Trophoblast cell (in vitro differentiated cells and primary cell): ENCODE data around the gene DDOST.

Experiments
- DNase-seq, 2 donors: peaks; one replicate each; pipeline ENCODE4 v3.0.0-alpha.2; 2016
- H2AFZ ChIP-seq: 2 replicates; pipeline ENCODE4 v1.6.1; 2013; ENCODE audit warnings: low read length, moderate library complexity, mild to moderate bottlenecking; ENCODE audit not compliant: insufficient read depth, poor library complexity
- H2AK5ac ChIP-seq: 2 replicates; pipeline ENCODE4 v1.6.1; 2013; ENCODE audit warnings: mild to moderate bottlenecking, low read length
- H2BK120ac ChIP-seq: 2 replicates; pipeline ENCODE4 v1.6.1; 2013; ENCODE audit warnings: low read length, mild to moderate bottlenecking, moderate library complexity; ENCODE audit not compliant: insufficient read depth, poor library complexity
- H2BK12ac ChIP-seq: 2 replicates; pipeline ENCODE4 v1.6.1; 2013; ENCODE audit warnings: mild to moderate bottlenecking, low read length, moderate library complexity
- H2BK5ac ChIP-seq: 2 replicates; pipeline ENCODE4 v1.6.1; 2013; ENCODE audit warnings: low read length, low read depth, moderate library complexity, mild to moderate bottlenecking; ENCODE audit not compliant: poor library complexity
- H3K14ac ChIP-seq: 2 replicates; pipeline ENCODE4 v1.6.1; 2013; ENCODE audit warnings: mild to moderate bottlenecking, low read length
- H3K18ac ChIP-seq: 2 replicates; pipeline ENCODE4 v1.6.1; 2013; ENCODE audit warnings: mild to moderate bottlenecking, low read length
- H3K23ac ChIP-seq: 2 replicates; pipeline ENCODE4 v1.6.1; 2013; ENCODE audit warnings: low read length
- H3K27ac ChIP-seq: 2 replicates; pipeline ENCODE4 v1.5.1; 2013; ENCODE audit warnings: low read depth, mild to moderate bottlenecking, inconsistent platforms, low read length, moderate library complexity
- H3K27me3 ChIP-seq: 2 replicates; pipeline ENCODE4 v1.6.1; 2013; ENCODE audit warnings: inconsistent platforms, mild to moderate bottlenecking, low read length, moderate library complexity; ENCODE audit not compliant: insufficient read depth
- H3K36me3 ChIP-seq, 2 experiments: 1 replicate in 1 of 2; 2 replicates in 1 of 2; pipeline ENCODE4 v1.6.1; 2013; ENCODE audit warnings: low read length in 2 of 2, mild to moderate bottlenecking in 2 of 2, moderate library complexity in 1 of 2; ENCODE audit not compliant: insufficient read depth in 2 of 2, control insufficient read depth in 1 of 2
- H3K4ac ChIP-seq: 2 replicates; pipeline ENCODE4 v1.6.1; 2013; ENCODE audit warnings: low read depth, mild to moderate bottlenecking, low read length, moderate library complexity
- H3K4me1 ChIP-seq, 2 experiments: 1 replicate in 1 of 2; 2 replicates in 1 of 2; pipeline ENCODE4 v1.6.1; 2013; ENCODE audit warnings: low read length in 2 of 2, mild to moderate bottlenecking in 2 of 2, moderate library complexity in 1 of 2; ENCODE audit not compliant: insufficient read depth in 2 of 2, control insufficient read depth in 1 of 2
- H3K4me2 ChIP-seq: 2 replicates; pipeline ENCODE4 v1.6.1; 2013; ENCODE audit warnings: inconsistent platforms, mild to moderate bottlenecking, low read length, moderate library complexity
- H3K4me3 ChIP-seq: 2 replicates; pipeline ENCODE4 v1.5.1; 2013; ENCODE audit warnings: mild to moderate bottlenecking, low read depth, low read length, inconsistent platforms
- H3K79me1 ChIP-seq: one replicate; pipeline ENCODE4 v1.6.1; 2013; ENCODE audit warnings: low read length
- H3K79me2 ChIP-seq: 2 replicates; pipeline ENCODE4 v1.6.1; 2013; ENCODE audit warnings: low read length, mild to moderate bottlenecking; ENCODE audit not compliant: control insufficient read depth, insufficient read depth, poor library complexity
- H3K9ac ChIP-seq: 2 replicates; pipeline ENCODE4 v1.6.1; 2013; ENCODE audit warnings: mild to moderate bottlenecking, low read length
- H3K9me3 ChIP-seq: 2 replicates; pipeline ENCODE4 v1.6.1; 2013; ENCODE audit warnings: low read depth, mild to moderate bottlenecking, control low read depth, inconsistent platforms, low read length; ENCODE audit not compliant: insufficient read depth
- H4K12ac ChIP-seq: 2 replicates; pipeline ENCODE4 v1.6.1; 2013; ENCODE audit warnings: low read depth, mild to moderate bottlenecking, low read length, moderate library complexity
- H4K8ac ChIP-seq: 2 replicates; pipeline ENCODE4 v1.6.1; 2013; ENCODE audit warnings: low read depth, mild to moderate bottlenecking, low read length, moderate library complexity
- H4K91ac ChIP-seq: one replicate; pipeline ENCODE4 v1.6.1; 2013; ENCODE audit warnings: low read depth, mild to moderate bottlenecking, low read length, moderate library complexity
- WGBS: extraction: QIAGEN DNeasy Blood & Tissue Kit; methylation state at CpG from one replicate; pipeline ENCODE4 v1.1.7; 2013; ENCODE audit warnings: missing lambda C conversion rate; ENCODE audit not compliant: insufficient read length, insufficient coverage; ENCODE audit errors: extremely low coverage; 5-methylcytosine and 5-hydroxymethylcytosine counted together

The DDOST gene

GRCh38 chr1:20626524-20626923, 34.6 kb downstream of the DDOST start:
- Histone ChIP-seq H4K12ac (no peak overlapping the region), H2AFZ (no peak overlapping the region)
- no peak for DNase-seq

GRCh38 chr1:20626098-20626427, 35.1 kb downstream of the DDOST start:
- Histone ChIP-seq H2BK120ac (no peak overlapping the region), H3K4me2 (no peak overlapping the region), H3K27ac (no peak overlapping the region), H3K9me3 (no peaks in the 10 kb centered on the region), H3K27me3 (no peaks in the 10 kb centered on the region), H4K91ac (no peak overlapping the region), H3K36me3 (no peaks in the 10 kb centered on the region), H3K4me1 (no peaks in the 10 kb centered on the region), H2BK5ac (no peak overlapping the region), H3K4me3 (no peak overlapping the region), H4K12ac (no peak overlapping the region), H2AFZ (no peak overlapping the region), H3K14ac (no peak overlapping the region), H3K79me1 (no peaks in the 10 kb centered on the region), H2AK5ac (no peak overlapping the region), H3K23ac (no peak overlapping the region), H4K8ac (no peak overlapping the region), H2BK12ac (no peak overlapping the region), H3K79me2 (no peaks in the 10 kb centered on the region), H3K9ac (no peak overlapping the region), H3K18ac (no peak overlapping the region), H3K4ac (no peak overlapping the region)
- 82% methylated on average over 1 of the region's 1 CpG for WGBS
- DNase-seq, result no peak

More at GRCh38 chr1:20626524-20626923, 34.6 kb downstream of the DDOST start:
- Histone ChIP-seq H4K8ac (no peak overlapping the region), H3K4me1 (no peaks in the 10 kb centered on the region), H3K9me3 (no peaks in the 10 kb centered on the region), H3K14ac (no peak overlapping the region), H3K4me3 (no peak overlapping the region), H2BK12ac (no peak overlapping the region), H2AK5ac (no peak overlapping the region), H2BK5ac (no peak overlapping the region), H3K36me3 (no peaks in the 10 kb centered on the region), H3K18ac (no peak overlapping the region), H3K27me3 (no peaks in the 10 kb centered on the region), H3K9ac (no peak overlapping the region), H3K23ac (no peak overlapping the region), H4K91ac (no peak overlapping the region), H3K79me1 (no peaks in the 10 kb centered on the region), H3K79me2 (no peaks in the 10 kb centered on the region), H3K4ac (no peak overlapping the region), H2BK120ac (no peak overlapping the region), H3K27ac (no peak overlapping the region), H3K4me2 (no peak overlapping the region)
- WGBS, result no CpG with 5 or more reads among the region's 1 CpG

GRCh38 chr1:20625176-20626097, 35.7 kb downstream of the DDOST start:
- Histone ChIP-seq H4K8ac (no peak overlapping the region), H2BK12ac (no peak overlapping the region), H2AK5ac (no peak overlapping the region), H3K27ac (no peak overlapping the region), H4K91ac (no peak overlapping the region), H3K79me1 (no peaks in the 10 kb centered on the region), H3K4ac (no peak overlapping the region), H3K27me3 (no peaks in the 10 kb centered on the region), H2AFZ (no peak overlapping the region), H3K4me2 (no peak overlapping the region), H4K12ac (no peak overlapping the region), H2BK120ac (no peak overlapping the region), H3K9ac (no peak overlapping the region), H3K23ac (no peak overlapping the region), H3K18ac (no peak overlapping the region), H3K14ac (no peak overlapping the region), H3K9me3 (no peaks in the 10 kb centered on the region), H2BK5ac (no peak overlapping the region), H3K4me3 (no peak overlapping the region), H3K4me1 (no peaks in the 10 kb centered on the region), H3K36me3 (no peaks in the 10 kb centered on the region), H3K79me2 (no peaks in the 10 kb centered on the region)
- no CpG with 5 or more reads among the region's 3 CpGs for WGBS
- no peak for DNase-seq

DNA sequence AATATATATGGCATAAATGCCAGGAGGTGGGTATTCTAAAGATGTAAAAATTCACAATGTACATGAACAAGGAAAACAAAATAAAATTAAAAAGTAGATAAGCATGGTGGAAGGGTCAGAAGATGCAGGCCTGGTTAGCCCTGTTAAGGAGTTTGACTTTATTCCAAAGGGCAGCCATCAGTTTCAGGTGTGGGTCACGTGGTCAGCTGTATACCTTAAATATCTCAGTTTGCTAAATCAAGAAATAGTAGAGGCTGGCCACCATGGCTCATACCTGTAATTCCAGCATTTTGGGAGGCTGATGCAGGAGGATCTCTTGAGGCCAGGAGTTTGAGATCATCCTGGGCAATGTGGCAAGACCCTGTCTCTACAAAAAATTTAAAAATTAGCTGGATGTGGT, 36.5 kb downstream of the DDOST start:
- H3K27ac ChIP-seq, result no peak overlapping the region
- no peaks in the 10 kb centered on the region for H3K36me3 ChIP-seq
- no peak overlapping the region for H3K4me2 ChIP-seq
- H3K9me3 ChIP-seq, result no peaks in the 10 kb centered on the region
- H3K4me1 ChIP-seq, result no peaks in the 10 kb centered on the region
- no peak overlapping the region for H3K4ac ChIP-seq
- no peaks in the 10 kb centered on the region for H3K79me1 ChIP-seq
- H3K14ac ChIP-seq, result no peak overlapping the region
- H2BK120ac ChIP-seq, result no peak overlapping the region
- no peak overlapping the region for H2AFZ ChIP-seq
- H4K8ac ChIP-seq, result no peak overlapping the region
- no CpG with 5 or more reads among the region's 1 CpG for WGBS
- no peak overlapping the region for H3K18ac ChIP-seq
- H3K79me2 ChIP-seq, result no peaks in the 10 kb centered on the region
- H3K23ac ChIP-seq, result no peak overlapping the region
- H3K4me3 ChIP-seq, result no peak overlapping the region
- no peak for DNase-seq
- H4K12ac ChIP-seq, result no peak overlapping the region
- no peak overlapping the region for H3K9ac ChIP-seq
- no peak overlapping the region for H2BK5ac ChIP-seq
- no peak overlapping the region for H4K91ac ChIP-seq
- no peak overlapping the region for H2AK5ac ChIP-seq
- no peak overlapping the region for H2BK12ac ChIP-seq
- H3K27me3 ChIP-seq, result no peaks in the 10 kb centered on the region
